Measurements from ENCODE around the gene UNC13C. TPM values are rescaled to one million over a fixed set of nuclear protein-coding genes. Genes with fewer than 3 reads are reported as not detected.

Gene UNC13C
- total RNA-seq, 1 experiment from 2014 or later: not detected

GRCh38 chr15:54277834-54278233 lies 299.6 kb downstream of the UNC13C start:
- intact Hi-C loops (cut with micrococcal nuclease): no loop called here

GRCh38 chr15:54280726-54281125 lies 302.5 kb downstream of the UNC13C start:
- H3K36me3 ChIP-seq (ENCODE audit: control insufficient read depth in 1 of 2, insufficient read depth in 2 of 2, low read length in 2 of 2): no peaks in the 10 kb centered on the region
- intact Hi-C loops (cut with micrococcal nuclease): no loop called here
- ChIA-PET RAD21 (ENCODE audit: low non-redundant PET in 1 of 2, low total read pairs in 2 of 2, uncharacterized antibody in 2 of 2, unreplicated experiment in 2 of 2) (no interaction called here), CTCF (no interaction called here), POLR2A (no interaction called here)
- peaks cover 5 to 12% of the 10 kb centered on the region in 2 experiments; a peak in 2 of 4 replicates for H3K9me3 ChIP-seq (ENCODE audit: control insufficient read depth in 1 of 2, insufficient read depth in 1 of 2, low read depth in 1 of 2, low read length in 2 of 2)
- no peaks in the 10 kb centered on the region for H3K27me3 ChIP-seq (ENCODE audit: insufficient read depth, low read length)
- no peaks in the 10 kb centered on the region for H4K20me1 ChIP-seq (ENCODE audit: insufficient read depth)
- TF ChIP-seq SRF (IDR thresholded peaks at IDR 0.05; ENCODE audit: low read depth) (no peak), CEBPB (IDR thresholded peaks at IDR 0.05; ENCODE audit: low read depth) (no peak), EGR1 (IDR thresholded peaks at IDR 0.05; ENCODE audit: low read depth) (no peak), EZH2phosphoT487 (IDR thresholded peaks at IDR 0.05; ENCODE audit: borderline replicate concordance) (no peak), ZNF274 (IDR thresholded peaks at IDR 0.05; ENCODE audit: low read depth, low read length) (no peak), YY1 (IDR thresholded peaks at IDR 0.05; ENCODE audit: extremely low read depth, insufficient replicate concordance, low read depth, low read length) (no peak), ZFX (IDR thresholded peaks at IDR 0.05) (no peak), EZH2 (IDR thresholded peaks at IDR 0.05) (no peak)
- TF ChIP-seq, protein P1, sequence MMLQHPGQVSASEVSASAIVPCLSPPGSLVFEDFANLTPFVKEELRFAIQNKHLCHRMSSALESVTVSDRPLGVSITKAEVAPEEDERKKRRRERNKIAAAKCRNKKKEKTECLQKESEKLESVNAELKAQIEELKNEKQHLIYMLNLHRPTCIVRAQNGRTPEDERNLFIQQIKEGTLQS (IDR thresholded peaks at IDR 0.05): no peak
- TF ChIP-seq, protein P2, sequence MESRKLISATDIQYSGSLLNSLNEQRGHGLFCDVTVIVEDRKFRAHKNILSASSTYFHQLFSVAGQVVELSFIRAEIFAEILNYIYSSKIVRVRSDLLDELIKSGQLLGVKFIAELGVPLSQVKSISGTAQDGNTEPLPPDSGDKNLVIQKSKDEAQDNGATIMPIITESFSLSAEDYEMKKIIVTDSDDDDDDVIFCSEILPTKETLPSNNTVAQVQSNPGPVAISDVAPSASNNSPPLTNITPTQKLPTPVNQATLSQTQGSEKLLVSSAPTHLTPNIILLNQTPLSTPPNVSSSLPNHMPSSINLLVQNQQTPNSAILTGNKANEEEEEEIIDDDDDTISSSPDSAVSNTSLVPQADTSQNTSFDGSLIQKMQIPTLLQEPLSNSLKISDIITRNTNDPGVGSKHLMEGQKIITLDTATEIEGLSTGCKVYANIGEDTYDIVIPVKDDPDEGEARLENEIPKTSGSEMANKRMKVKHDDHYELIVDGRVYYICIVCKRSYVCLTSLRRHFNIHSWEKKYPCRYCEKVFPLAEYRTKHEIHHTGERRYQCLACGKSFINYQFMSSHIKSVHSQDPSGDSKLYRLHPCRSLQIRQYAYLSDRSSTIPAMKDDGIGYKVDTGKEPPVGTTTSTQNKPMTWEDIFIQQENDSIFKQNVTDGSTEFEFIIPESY (IDR thresholded peaks at IDR 0.05; ENCODE audit: extremely low read depth, insufficient replicate concordance, low read length): no peak
- no peaks in the 10 kb centered on the region for H3K9me2 ChIP-seq (ENCODE audit: insufficient read depth)
- no peaks in the 10 kb centered on the region for H3K4me1 ChIP-seq (ENCODE audit: control insufficient read depth in 1 of 2, insufficient read depth in 2 of 2, low read length in 2 of 2)
- H3K4me2 ChIP-seq (ENCODE audit: low read length): no peak overlapping the region
- BruUV-seq (replicated peaks): no TSS peak
- DNase-seq (ENCODE audit: low read depth, low spot score): no peak
- ATAC-seq: no peak
- no peak overlapping the region for H2AFZ ChIP-seq (ENCODE audit: low read depth, low read length, poor library complexity, severe bottlenecking)
- no peaks in the 10 kb centered on the region for H3K79me2 ChIP-seq (ENCODE audit: insufficient read depth, low read length)
- no peak overlapping the region for H3K4me3 ChIP-seq (replicated peaks in 1 of 2; ENCODE audit: low read depth in 1 of 2, low read length in 2 of 2)
- no peak overlapping the region for H3K9ac ChIP-seq (ENCODE audit: low read length)
- no peak overlapping the region for H3K27ac ChIP-seq (ENCODE audit: low read depth, low read length)

More at GRCh38 chr15:54277834-54278233, 299.6 kb downstream of the UNC13C start:
- H3K4me2 ChIP-seq (ENCODE audit: low read length): no peak overlapping the region
- no TSS peak for BruUV-seq (replicated peaks)
- no peak for ATAC-seq
- no peaks in the 10 kb centered on the region for H3K36me3 ChIP-seq (ENCODE audit: control insufficient read depth in 1 of 2, insufficient read depth in 2 of 2, low read length in 2 of 2)
- TF ChIP-seq, protein P2 (IDR thresholded peaks at IDR 0.05; ENCODE audit: extremely low read depth, insufficient replicate concordance, low read length): no peak
- TF ChIP-seq SRF (IDR thresholded peaks at IDR 0.05; ENCODE audit: low read depth): no peak
- no peak for TF ChIP-seq ZFX (IDR thresholded peaks at IDR 0.05)
- TF ChIP-seq YY1 (IDR thresholded peaks at IDR 0.05; ENCODE audit: extremely low read depth, insufficient replicate concordance, low read depth, low read length): no peak
- no peak for TF ChIP-seq RAD21 (IDR thresholded peaks at IDR 0.05; ENCODE audit: low read depth)
- no peak for TF ChIP-seq TCF7L2 (IDR thresholded peaks at IDR 0.05; ENCODE audit: borderline replicate concordance, extremely low read depth, insufficient read depth, insufficient read length)
- H3K9me2 ChIP-seq (ENCODE audit: insufficient read depth): no peaks in the 10 kb centered on the region
- ChIA-PET POLR2A (no interaction called here), CTCF (no interaction called here), RAD21 (ENCODE audit: low non-redundant PET in 1 of 2, low total read pairs in 2 of 2, uncharacterized antibody in 2 of 2, unreplicated experiment in 2 of 2) (no interaction called here)
- H3K4me1 ChIP-seq (ENCODE audit: control insufficient read depth in 1 of 2, insufficient read depth in 2 of 2, low read length in 2 of 2): no peaks in the 10 kb centered on the region
- no peak overlapping the region for H3K4me3 ChIP-seq (replicated peaks in 1 of 2; ENCODE audit: low read depth in 1 of 2, low read length in 2 of 2)
- H4K20me1 ChIP-seq (ENCODE audit: insufficient read depth): no peaks in the 10 kb centered on the region
- no peaks in the 10 kb centered on the region for H3K79me2 ChIP-seq (ENCODE audit: insufficient read depth, low read length)
- no peaks in the 10 kb centered on the region for H3K27me3 ChIP-seq (ENCODE audit: insufficient read depth, low read length)
- no peak overlapping the region for H3K9ac ChIP-seq (ENCODE audit: low read length)
- no peak for DNase-seq (ENCODE audit: low read depth, low spot score)
- H3K27ac ChIP-seq (ENCODE audit: low read depth, low read length): no peak overlapping the region
- H2AFZ ChIP-seq (ENCODE audit: low read depth, low read length, poor library complexity, severe bottlenecking): no peak overlapping the region
- peaks cover 12 to 18% of the 10 kb centered on the region in 2 experiments; a peak in 2 of 4 replicates for H3K9me3 ChIP-seq (ENCODE audit: control insufficient read depth in 1 of 2, insufficient read depth in 1 of 2, low read depth in 1 of 2, low read length in 2 of 2)

Data from HCT116 (cell line).